Ishikawa (cell line): Measurements from ENCODE around the gene YY1AP1.

Experiments
- CEBPB ChIP-seq: IDR thresholded peaks from 2 replicates; pipeline ENCODE4 v1.6.1; 2012
- EP300 ChIP-seq: IDR thresholded peaks from 2 replicates; pipeline ENCODE4 v1.6.1; 2012; ENCODE audit warnings: borderline replicate concordance
- TCF12 ChIP-seq: IDR thresholded peaks from 2 replicates; pipeline ENCODE4 v1.6.1; 2012; ENCODE audit warnings: low read depth

DNA sequence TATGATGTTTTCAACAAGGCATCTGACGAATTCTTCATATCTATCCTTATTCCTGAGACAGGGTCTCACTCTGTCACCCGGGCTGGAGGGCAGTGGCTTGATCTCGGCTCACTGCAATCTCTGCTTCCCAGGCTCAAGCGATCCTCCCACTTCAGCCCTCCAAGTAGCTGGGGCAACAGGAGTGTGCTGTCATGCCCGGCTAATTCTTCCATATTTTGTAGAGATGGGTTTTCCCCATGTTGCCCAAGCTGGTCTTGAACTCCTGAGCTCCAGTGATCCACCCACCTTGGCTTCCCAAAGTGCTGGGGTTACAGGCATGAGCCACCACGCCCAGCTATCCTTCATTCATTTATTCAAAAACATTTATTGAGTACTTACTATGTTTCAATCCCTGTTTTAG lies 8.0 kb downstream of the YY1AP1 start:
- TF ChIP-seq TCF12 (no peak), EP300 (no peak), CEBPB (no peak)
